Measurements from ENCODE around the gene ACAP2.
"Not testable (repeated sequence)": the region's sequence is repeated elsewhere in the genome, so short reads cannot be mapped to it uniquely, and the experiment has no call there.

The ACAP2 gene

DNA sequence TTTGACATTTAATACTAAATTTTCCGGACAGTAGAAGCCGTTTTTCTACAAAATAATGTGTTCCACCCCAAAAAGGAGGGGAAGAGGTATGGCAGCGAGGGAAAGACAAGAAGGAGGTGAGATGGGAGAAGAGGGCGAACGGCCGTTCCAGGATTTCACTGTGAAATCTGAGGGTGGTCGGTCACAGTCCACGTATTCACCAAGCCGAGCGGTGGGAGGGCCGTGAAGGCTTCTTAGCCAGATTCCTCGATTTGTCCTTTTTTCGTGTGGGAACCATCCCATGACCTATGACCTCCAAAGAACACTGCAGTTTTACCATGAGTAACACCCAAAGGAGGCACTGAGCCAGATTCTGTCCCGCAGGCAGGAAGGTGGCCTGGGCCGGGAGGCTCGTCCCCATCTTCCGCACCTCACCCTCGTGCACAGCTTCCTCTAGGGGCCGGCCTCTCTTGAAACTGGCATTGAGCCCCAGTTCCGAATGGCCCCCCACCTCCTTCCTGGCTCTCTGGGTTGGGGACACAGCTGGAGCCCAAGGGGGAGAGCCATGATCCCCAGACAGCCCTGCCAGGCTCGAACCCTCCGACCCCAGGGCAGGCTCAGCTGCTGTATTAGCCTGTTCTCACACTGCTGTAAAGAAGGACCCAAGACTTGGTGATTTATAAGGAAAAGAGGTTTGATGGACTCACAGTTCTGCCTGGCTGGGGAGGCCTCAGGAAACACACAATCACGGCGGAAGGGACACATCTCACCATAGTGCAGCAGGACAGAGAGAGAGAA, 195.5 kb downstream of the ACAP2 start:
- DNase-seq (ENCODE audit: low read depth, low spot score) = no peak

DNA sequence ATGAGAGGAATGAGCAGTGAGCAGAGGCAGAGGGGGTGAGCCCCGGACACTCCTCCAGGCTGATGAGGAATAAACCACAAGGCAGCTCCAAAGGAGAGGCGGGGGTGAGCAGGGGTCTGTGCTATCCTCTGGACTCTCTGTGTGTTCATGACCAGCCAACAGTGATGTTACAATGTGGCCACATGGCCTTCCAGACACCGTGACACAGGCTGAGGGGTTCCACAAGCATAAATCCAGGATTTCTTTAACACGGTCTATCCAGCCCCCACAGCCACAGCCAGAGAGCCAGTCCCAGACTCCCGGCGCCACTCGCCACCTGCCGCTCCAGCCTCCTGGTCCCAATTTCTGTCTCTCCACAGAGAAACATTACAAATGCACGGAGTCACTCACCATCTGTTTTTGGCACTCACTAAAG, 196.2 kb downstream of the ACAP2 start:
- no peak for DNase-seq (ENCODE audit: low read depth, low spot score)

DNA sequence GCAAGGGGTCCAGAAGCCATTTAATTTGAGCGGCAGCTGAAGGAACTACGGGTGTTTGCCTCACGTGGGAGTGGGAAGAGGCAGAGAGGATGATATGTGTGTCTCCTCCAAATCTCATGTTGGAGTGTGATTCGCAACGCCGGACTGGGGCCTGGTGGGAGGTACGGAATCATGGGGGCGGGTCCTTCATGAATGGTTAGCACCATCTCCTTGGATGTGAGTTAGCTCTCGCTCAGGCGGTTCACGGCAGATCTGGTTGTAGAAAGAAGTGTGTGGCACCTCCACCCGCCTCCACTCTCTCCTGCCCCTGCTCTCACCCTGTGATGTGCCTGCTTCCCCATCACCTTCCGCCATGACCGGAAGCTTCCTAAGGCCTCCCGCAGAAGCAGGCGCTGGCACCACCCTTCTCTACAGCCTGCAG, 197.3 kb downstream of the ACAP2 start:
- DNase-seq (ENCODE audit: low read depth, low spot score) = no peak

DNA sequence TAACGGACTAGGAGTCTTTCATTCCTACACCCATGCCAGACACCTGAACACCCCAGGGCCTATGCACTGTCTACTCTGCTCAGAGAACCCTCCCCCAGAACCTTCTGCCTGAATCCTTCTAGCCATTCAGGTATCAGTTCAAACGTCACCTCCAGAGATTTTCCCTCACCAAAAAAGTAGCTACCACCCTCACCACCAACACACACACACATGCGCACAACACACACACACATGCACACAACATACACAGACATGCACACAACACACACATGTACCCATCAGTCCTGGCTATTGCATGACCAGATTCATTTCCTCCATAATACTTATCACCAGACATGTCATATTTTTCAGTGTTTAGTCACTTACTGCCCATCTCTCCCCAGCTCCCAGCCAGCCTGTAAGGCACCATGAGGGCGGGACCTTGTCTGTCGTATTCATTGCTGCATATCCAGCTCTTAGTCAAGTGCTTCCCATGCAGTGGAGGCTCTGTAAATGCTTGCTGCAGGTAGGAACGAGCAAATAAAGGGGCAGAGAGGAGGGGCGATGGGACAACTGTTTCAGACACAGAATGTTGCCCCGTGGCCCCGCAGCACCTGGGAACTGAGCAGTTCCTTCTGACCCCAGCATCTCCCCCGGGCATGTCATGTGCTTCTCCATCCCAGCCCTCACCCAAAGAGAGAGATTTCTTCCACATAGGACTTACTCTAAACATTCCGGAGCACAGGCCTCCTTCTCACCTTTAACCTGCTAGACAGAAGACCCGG, 201.0 kb downstream of the ACAP2 start:
- no peak for DNase-seq (ENCODE audit: low read depth, low spot score)

DNA sequence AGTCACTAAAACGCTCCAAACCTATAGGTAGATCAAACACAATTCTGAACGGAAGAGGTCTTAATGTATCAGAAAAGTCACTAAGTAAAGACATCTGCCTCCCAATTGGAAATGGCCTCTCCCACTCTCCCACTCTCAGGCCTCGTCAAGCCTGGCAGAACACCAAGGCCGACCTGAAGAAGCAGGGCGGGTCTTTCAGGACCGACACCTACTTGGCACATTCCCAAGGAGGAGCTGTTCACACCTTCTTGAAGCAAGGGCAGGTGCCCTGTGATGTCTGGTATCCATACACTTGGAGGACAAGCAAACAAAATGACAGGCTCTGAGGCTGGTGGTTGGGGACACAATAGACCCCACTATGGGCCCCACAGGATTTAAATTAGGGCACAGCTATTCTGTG, 201.9 kb downstream of the ACAP2 start:
- no peak for DNase-seq (ENCODE audit: low read depth, low spot score)

DNA sequence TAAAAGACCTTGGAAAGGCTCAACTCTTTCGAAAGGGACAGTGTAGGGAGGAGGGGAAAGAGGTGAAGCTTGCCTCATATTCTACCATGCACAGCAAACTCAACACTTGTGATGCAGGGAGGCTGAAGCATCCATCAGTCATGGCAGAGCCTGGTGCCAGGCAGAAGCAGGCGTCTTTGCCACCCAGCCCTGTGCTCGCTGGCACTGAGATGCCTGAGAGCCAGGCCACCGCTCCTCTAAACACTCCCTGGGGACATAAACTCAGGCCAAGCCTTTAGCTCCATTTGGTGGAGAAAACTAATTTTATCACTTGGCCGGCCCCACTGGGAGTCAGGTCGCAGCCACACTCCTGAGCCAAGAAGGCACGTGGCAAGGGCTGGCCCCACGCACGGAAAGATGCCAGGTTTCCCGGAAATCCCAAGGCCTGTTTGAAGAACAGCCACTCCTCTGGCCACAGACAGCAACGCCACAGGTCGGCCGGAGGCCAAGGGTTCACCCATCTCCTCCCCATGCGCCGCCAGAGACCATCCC, 202.6 kb downstream of the ACAP2 start:
- no peak for DNase-seq (ENCODE audit: low read depth, low spot score)

DNA sequence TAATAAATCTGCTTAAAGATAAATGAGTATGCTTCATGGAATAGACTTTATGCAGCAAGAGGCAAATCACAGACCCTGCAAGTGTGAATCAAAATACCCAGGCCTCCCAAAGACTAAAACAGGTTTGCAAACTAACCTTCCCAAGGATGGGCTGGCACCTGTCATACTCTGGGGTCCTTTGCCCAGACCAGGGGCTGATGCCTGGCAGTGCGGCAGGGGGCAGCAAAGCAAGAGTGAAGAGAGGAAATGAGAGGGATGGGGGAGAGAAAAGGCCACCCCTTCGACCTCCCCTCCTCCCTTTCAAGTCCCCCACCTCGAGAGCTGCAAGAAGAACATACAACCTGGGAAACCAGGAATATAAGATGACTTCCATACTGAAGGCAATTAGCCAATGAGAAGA, 203.7 kb downstream of the ACAP2 start:
- DNase-seq (ENCODE audit: low read depth, low spot score) = no peak

DNA sequence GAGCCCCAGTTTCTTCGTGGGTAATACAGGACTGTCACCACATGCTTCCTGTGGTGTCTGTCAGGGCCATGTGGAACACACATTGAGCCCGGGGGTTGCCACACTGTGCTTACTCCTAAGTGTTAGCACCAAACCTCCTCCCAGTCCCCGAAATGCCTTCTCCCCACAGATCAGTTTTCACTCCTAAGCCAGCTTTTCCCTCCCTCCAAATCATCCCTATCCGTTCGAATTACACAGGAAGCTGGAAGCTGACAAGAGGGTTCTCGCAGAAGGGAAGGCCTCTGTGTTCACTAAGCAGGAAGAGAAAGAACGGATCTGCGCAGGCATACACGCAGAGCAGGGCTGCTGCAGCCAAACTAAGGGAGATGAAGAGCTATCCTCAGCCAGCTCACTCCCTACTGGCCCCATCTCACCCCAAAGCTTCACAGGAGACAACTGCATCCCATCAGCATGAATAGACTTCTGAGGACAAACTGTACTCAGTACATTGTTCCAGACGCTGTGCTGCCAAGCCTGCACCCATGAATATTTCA, 204.2 kb downstream of the ACAP2 start:
- DNase-seq (ENCODE audit: low read depth, low spot score) = no peak

DNA sequence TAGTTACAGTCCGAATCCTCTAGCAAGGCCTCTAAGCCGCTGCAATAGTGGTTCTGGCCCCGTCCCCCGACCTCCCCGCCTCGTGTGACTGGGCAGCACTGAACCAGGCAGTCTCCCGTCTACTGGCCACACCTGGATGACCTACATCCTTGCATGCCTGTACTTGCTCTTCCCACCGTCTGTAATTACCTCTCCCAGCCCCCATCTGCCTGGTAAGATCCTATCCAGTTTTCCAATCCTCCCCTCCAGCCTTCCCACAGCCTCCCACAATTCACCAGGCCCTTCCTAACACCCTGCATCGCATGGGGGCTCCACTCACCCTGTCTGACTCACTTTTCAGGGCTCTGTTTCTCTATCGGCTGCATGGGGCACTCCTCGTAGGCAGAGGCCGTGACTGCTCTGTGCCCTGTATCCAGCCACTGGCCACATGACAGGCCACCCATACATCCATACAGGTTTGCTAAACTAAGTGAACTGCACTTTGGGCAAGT, 204.7 kb downstream of the ACAP2 start:
- DNase-seq (ENCODE audit: low read depth, low spot score) = no peak

DNA sequence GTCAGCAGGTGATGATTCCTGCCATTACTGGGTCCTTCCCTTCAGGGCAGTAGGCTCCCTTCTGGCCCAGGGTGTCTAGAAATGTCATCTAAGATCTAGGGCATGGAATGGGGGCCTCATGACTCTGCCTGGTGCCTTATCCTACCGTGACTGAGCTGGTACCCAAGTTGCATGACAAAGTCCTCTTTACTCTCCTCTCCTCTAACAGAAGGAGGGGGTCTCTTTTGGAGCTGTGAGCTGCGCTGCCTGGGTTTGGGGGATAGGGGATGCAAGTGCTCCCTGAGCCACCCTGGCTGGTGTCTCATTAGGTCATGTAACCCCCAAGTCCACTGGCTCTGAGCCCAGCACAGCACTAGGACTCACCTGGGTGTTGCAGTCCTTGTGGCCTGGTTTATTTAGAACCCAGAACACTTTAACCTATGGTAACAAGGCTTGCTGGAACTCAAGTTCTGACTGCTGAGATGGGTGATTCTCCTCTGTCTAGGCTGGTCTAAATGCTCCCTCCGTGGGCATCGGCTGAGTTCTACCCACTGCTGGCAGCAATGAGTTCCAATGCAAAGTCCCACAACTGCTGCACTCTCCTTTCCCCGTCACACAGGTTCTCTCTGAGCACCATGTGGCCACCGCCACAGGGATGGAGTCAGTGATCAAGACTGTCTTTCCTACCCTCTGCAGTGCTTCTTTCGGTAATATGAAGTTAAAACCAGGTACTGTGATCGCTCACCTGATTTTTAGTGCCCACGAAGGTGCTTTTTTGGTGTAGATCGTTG, 205.8 kb downstream of the ACAP2 start:
- no peak for DNase-seq (ENCODE audit: low read depth, low spot score)

DNA sequence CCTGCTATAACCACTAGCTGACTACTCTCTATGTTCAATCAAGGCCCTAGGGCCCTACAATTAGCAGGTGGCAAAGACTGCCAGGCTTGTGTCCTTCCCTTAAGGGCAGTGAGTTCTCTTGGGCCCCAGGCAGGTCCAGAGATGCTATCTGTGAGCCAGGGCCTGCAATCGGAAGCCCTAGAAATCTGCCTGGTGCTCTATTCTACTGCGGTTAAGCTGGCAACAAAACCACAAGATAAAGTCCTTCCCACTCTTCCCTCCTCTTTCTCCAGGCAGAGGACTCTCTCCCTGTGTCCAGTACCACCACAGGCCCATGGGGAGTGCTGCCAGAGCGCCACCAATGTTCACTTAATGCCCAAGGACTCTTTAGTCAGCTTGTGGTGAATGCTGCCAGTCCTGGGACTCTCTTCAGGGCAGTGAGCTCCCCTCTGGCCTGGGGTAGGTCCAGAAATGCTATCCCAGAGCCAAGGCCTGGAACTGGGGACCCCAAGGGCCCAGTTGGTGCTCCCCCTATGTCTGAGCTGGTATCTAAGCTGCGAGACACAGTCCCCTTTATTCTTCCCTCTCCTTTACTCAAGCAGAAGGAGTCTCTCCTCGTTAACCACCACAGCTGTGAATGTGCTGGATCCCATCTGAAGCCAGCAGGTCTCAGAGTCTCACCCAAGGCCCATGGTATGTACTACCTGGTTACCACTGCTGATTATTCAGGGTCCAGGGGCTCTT, 206.6 kb downstream of the ACAP2 start:
- DNase-seq (ENCODE audit: low read depth, low spot score) = no peak

DNA sequence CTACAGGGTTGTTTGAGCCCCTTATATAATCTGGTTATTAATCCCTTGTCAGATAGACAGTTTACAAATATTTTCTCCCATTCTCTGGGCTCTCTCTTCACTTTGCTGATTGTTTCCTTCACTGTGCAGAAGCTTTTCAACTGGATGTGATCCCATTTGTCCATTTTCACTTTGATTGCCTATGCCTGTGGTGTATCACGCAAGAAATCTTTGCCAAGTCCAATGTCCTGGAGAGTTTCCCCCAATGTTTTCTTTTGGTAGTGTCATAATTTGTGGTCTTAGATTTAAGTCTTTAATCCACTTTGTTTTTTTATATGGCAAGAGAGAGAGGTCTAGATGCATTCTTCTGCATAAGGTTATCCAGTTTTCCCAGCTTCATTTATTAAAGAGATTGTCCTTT, 212.6 kb downstream of the ACAP2 start:
- no peak for DNase-seq (ENCODE audit: low read depth, low spot score)

DNA sequence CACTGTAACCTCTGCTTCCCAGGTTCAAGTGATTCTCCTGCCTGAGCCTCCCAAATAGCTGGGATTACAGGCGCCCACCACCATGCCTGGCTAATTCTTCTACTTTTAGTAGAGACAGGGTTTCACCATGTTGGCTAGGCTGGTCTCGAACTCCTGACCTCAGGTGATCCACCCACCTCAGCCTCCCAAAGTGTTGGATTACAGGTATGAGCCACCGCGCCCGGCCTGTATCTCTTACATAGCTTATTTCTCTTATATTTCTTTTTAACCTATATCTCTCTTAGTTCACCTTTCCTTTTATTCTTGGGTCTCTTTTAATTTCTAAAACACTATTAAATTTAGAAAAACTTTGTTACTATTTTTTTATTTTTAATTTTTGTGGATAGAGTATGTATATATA, 213.9 kb downstream of the ACAP2 start:
- DNase-seq (ENCODE audit: low read depth, low spot score) = not testable (repeated sequence)

DNA sequence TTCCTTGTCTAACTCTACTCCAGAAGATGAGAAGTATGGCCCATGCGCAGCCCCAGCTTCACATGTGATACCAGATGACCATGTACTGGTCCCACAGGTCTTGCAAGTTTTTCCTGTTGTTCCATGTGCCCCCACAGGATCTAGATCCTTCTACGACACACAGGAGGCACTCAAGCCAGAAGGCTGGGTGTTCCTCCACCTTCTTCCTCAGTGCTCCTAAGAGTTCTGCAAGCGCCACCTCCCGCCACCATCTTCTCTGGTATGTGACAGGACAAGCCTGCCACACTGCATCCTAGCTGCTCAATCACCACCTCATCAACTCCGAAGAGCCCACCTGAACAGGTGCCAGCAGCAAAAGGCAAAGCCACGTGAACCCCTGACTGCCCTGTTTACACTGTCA, 214.9 kb downstream of the ACAP2 start:
- no peak for DNase-seq (ENCODE audit: low read depth, low spot score)

DNA sequence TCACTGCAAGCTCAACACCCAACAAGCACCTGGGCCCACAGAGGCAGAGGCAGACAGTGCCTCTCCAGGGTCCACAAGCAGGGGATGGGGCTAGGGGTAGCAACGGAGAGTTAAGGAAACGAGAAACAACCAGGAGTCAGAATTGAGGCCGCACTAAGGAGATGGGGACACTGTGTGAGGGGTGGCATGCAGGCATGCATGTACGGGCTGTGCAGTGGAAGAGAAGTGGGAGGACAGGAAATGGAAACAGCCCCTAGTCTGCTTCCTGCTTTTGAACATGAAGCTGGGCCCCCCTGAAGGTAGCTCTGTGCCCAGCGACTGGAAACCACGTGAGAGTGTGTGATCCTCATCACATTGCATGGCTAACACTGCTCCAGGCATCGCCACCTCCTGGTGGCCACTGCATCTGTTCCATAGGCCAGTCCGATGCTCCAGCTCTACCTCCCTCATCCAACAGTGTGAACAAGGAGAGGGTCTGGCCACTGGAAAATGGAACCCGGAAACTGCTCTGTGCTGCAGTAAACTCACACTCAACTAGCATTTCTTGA, 215.8 kb downstream of the ACAP2 start:
- DNase-seq (ENCODE audit: low read depth, low spot score) = no peak

DNA sequence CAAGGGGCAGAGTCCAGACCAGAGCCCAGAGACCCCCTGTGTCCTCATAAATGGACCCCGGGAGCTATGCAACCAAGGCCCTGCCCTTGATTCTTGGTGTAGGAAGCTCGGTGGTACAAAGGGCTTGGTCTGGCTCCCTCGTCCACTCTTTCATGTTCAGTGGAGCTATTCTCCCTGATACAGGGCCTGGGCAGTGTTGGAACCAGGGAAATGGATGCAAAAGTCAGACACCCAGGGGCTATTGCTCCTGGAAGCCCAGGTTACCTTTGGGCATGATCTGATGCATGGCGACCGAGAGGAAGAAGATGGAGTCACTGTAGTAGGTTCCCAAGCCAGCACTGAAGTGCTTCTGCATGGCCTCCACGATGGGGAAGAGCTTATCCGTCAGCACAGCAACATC, 216.4 kb downstream of the ACAP2 start:
- DNase-seq (ENCODE audit: low read depth, low spot score) = no peak

DNA sequence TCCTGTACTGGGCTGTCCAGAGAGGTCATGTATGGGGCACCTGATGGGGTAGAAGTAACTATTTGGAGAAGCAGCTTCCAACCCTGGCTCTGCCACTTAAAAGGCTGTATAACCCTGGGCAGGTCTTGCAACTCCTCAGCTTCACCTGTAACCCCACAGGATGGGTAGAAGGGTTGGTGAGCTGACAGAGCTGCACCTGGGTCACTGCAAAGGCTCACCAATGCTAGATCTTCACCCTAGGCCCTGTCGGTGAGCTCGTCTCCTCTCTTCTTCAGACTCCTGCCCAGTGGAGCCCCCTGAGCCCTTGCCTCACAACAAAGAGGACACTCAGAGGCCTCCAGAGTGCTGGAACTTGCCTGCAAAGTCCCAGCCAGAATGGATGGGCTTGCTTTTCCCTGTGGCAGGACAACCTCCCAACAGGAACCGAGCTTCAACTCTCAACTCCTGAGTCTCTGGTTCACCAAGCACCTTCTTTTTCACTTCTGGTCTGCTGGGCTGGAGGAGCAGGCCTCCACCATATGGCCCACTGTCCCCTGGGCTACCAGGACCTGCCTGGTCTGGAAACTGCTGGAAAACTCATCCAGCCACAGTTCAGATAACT, 217.7 kb downstream of the ACAP2 start:
- DNase-seq (ENCODE audit: low read depth, low spot score) = no peak

Data from activated CD4-positive, CD25-positive, alpha-beta regulatory T cell treated with anti-CD3 and anti-CD28 coated beads, Interleukin-2, amount 50 U/mL, for 16 hours (primary cell).